NCI-H526 treated with DMSO at 0.1 percent for 48 hours (cell line): Measurements from ENCODE around the gene TTLL5.

Experiments
- DNase-seq: peaks from one replicate; lab custom pipeline; 2025; lab: John Stamatoyannopoulos, UW

TTLL5 gene

GRCh38 chr14:75871181-75871880 lies 210.3 kb downstream of the TTLL5 start:
- no peak for DNase-seq

GRCh38 chr14:75875958-75876357 lies 214.9 kb downstream of the TTLL5 start:
- no peak for DNase-seq

- no peak for DNase-seq
These were observed 215.5 kb downstream of the TTLL5 start for GRCh38 chr14:75876530-75876929.

DNA sequence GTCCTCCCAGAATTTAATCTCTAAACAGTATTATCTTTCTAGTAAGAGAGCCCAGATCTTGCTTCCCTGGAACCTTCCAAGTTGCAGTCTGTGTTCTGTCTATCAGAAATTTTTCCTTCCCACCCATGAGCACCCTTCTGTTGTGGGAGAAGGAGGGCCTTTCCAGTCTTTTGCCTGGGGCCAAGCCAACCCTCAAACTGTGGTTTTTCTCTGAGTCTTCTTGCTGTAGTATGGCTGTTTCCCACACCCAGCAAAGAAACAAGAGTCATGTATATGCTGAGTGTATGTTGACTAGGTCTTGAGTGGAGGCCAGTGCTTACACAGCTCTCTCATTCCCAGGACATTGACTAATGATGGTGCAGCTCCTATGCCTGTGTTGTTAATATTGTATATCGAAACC lies 216.2 kb downstream of the TTLL5 start:
- DNase-seq, result no peak

GRCh38 chr14:75877884-75878283 lies 216.8 kb downstream of the TTLL5 start:
- no peak for DNase-seq

DNA sequence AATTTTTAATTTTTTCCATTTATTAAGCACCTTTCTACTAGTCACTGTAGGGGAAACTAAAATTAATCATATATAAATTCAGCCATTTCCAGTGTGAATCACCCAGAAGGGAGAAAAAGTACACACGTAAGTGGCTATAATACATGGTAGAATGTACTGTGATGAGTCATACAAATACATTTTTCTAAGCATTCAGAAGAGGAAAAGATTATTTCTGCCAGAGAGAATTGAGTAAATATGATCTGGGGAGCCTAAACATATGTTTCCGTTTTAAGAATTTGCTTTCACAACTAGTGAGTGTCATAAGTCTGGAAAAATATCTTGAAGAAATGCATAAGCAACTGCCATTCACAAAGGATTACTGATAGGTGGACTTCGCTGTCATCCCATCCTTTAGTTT lies 218.0 kb downstream of the TTLL5 start:
- no peak for DNase-seq

DNA sequence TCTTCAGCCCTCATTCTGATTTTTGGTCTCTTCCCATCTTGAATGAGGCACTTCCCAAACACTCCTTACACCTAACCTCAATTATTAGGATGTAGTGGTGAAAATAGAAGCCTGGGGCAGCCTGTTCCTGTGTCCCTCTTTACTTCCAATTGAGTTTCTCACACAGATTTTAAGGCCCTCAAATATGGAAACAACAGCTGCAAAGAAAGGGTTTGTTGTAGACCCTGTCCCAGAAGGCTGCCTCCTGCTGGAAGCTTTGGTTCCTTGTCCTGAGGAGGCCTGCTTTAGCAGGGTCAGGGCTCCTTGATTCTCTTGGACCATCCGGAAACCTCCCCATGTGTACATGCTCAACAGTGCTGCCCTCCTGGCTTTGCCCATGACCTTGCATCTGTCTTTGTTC lies 219.5 kb downstream of the TTLL5 start:
- DNase-seq, result no peak

GRCh38 chr14:75881994-75882393 lies 220.9 kb downstream of the TTLL5 start:
- DNase-seq, result no peak

DNA sequence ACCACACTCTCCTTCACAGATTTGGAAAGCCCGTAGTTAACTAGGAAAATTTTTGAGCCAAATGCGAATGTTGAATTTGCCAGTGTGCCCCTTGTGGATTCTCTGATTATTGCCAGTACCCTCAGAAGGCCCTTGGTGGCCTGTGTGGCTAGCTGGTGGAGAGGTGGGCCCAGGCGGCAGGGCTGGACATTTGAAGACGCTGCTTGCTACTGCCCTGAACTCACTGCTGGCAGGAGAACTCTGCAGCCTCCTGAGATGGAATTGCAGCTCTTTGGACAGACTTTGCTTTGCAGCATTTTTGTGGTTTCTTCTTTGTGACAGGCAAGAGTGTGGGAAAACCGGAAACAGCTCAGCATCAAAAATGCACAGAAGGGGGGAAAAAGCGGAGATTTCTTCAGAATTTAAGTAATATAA lies 223.2 kb downstream of the TTLL5 start:
- DNase-seq, result no peak

DNA sequence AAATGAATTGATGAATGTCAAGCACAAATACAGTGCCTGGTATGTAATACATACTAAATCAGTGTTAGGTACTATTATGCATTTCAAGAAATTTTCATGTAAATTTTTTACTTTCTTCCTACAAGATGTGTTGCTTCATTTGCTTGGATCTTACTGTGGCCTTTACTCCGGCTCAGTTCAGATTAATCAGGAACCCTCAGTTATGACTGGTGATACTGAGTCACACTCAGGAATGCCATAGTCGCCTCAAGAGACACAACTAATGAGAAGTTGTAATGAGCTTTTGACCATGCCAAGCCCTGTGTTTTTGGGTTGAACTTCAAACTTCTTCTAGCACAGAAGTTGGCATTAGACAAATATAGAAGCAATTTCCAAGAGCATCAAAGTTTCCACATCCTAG lies 224.8 kb downstream of the TTLL5 start:
- DNase-seq, result no peak

GRCh38 chr14:75886636-75887348 lies 225.7 kb downstream of the TTLL5 start:
- DNase-seq, result no peak

DNA sequence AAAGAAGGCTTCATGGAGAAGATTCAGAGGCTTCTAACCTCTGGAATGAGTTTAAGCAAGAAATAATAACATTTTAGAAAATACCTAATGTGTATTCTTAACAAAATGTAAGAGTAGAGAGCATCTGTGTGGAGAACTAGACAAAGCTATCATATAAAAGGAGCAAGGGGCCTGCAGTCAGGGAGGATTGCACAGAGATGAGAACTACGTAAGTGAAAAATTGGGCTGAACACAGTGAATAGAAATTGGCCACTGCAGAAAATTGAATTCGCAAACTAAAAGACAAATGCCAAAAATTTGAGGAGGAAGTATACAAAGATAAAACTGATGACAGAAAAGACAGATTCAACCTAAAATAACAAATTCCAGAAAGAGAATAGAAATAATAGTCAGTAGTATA lies 227.9 kb downstream of the TTLL5 start:
- no peak for DNase-seq

DNA sequence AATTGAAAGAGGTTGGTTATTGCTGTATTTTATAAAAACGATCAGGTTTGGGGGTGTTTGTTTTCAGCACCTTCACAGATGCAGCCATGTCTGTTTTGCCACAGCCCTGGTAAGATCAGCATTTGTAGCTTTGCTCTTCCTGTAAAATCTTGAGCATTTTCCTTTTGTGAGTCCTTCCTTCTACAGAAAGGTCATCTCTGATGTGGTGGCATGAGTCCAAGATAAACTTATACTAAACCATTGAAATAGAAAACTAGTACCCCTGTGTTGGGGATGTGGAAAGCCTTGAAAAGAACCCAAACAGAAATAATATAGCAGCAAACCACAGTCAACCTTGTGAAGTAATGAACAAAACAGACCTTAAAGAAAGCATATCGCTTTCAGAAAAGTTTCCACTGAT lies 235.3 kb downstream of the TTLL5 start:
- DNase-seq, result no peak

GRCh38 chr14:75904311-75904710 lies 243.3 kb downstream of the TTLL5 start:
- DNase-seq, result no peak

DNA sequence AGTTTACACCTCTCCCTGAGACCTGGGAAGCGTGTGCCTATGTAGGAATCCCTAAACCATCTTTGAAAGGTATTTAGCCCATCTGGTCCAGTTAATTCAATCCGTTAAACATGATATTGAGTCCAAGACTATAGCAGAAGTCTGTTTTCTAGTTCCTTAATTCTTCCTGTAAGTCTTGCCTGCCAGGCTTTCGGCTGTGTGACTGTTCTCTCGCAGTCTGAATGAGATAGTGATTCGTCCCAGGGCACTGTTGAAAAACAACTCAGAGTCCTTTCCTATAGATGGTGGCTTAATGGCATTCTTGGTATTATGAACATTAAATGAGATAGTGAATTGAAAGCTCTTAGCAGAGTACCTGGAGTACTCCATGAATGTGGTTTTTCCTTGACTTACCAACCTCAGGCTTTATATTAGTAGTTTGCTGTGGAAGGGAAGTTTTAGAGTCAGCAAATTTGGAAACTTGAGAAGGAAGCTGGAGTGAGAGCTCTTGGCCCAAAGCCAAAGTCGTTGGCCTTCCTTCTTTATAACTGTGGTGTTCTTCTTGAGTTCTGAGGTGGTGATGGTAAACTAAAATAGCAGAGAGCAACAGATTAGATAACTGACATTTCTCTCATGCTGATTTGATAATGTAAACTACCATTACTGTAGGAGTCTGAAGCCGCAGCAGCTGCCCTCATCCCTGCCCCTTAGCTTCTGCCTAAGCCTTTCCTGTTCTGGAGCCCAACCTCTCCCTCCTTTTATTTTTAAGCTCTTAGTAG lies 244.3 kb downstream of the TTLL5 start:
- no peak for DNase-seq

- DNase-seq, result no peak
These were observed 245.2 kb downstream of the TTLL5 start for GRCh38 chr14:75906228-75906627.

GRCh38 chr14:75906680-75907280 lies 245.7 kb downstream of the TTLL5 start:
- no peak for DNase-seq

DNA sequence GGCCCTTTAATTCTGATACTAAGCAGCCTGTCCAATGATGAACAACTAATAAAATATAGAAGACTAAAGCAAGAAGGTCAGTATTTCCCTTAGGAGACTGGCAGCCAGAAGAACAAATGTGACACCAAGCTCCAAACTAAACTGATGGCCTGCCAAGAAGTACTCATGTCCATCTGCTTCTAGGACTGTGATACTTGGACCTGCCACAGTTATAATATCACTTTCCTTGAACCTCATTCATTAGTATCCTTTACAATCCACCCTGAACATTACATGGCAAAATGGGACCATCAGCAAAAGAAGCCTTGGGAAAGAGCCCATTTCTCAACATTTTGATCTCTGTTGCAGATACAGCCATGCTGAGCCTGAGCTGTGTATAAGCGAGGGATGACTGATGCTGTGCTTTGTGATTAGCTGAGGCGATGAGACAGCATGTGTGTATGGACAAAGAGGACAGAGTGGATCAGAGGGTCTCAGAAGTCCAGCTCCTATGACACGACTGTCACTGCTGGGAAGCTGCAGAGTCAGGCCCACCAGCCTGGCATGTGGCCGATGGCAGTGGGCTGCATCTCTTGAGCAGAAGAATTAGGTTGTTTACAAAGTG lies 246.8 kb downstream of the TTLL5 start:
- no peak for DNase-seq

GRCh38 chr14:75909630-75910029 lies 248.6 kb downstream of the TTLL5 start:
- no peak for DNase-seq

- DNase-seq, result no peak
These were observed 249.0 kb downstream of the TTLL5 start for GRCh38 chr14:75910048-75910447.

DNA sequence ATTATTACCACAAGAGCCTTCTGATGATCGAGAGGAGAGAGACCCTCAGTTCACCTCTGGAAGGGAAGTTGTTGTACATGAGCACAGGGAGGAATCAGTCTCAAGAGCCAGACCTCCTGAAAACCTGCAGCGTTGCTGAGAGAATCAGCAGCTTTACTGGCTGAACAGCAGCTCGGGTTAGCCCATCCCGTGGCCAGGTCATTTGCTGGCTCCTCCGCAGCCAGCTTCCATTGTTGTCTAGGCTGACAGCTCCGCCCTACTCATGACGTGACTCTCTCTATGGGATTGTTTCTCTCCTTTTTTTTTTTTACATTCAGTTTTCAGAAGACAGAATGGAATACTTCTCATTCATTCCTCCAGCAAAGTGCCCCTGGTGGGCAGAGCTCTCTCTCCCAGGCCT lies 250.8 kb downstream of the TTLL5 start:
- DNase-seq, result no peak

DNA sequence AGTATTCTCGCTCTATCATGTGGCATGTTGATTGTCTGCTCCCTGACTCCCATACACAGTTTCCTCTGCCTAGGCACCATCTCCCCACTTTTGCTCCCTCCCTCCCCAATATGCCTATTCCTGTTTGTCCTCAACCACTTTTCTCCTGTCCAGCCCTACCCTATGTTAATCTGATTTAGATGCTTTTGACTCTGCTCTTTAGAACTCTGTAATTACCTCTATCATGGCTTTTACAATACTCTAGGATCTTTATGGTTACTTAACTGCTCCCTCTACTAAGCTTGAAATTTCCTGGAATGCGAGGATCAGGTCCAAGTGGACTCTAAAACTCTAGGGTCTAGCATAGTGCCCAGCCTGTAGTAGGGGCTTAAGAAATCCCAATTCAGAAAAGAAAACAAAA lies 252.1 kb downstream of the TTLL5 start:
- no peak for DNase-seq
